HG02623 (cell line): ENCODE measurements around the gene MICAL2.

Source experiments
- ATAC-seq: cut with Tn5 transposase; IDR thresholded peaks from one replicate; pipeline ENCODE4 v1.9.1; 2021; ENCODE audit warnings: moderate library complexity; ENCODE audit not compliant: unreplicated experiment

Gene MICAL2

DNA sequence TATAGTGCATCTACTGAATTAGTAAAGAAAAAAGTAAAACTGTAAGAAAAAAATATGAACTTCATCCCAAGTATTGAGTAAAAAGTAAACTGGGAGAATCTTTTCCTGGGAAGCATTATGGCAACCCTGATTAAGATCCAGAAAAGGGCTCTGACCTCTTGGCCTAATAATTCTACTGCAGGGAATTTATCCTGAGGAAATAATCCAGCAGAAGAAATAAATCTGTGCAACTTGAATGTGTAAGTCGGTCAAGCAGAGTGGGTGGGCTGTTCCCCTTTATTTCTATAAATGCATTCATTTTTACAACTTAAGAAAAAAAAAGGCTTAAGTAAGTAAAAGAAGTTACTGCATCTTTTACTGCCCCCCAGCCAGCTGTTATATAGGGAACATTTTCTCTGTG is 155.7 kb downstream of the MICAL2 start:
- no peak for ATAC-seq

DNA sequence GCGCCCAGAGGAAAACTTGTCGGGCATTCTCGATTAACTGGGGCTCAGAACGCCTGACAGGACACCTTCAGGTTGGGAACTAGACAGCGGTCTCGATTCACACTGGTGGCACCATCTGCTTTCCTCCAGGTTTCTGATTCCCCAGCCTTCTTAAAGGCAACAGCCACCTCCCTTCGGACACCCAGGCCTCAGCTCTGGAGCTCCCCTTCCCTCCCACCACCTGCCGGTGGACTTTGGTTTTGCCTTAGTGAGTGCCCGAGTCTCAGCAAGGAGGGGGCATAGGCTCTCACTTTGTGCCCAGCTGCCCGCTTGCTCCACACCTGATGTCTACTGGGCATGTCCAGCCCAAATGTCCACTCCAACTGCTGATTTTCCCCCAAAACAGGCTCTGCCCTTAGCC is 156.6 kb downstream of the MICAL2 start:
- no peak for ATAC-seq

DNA sequence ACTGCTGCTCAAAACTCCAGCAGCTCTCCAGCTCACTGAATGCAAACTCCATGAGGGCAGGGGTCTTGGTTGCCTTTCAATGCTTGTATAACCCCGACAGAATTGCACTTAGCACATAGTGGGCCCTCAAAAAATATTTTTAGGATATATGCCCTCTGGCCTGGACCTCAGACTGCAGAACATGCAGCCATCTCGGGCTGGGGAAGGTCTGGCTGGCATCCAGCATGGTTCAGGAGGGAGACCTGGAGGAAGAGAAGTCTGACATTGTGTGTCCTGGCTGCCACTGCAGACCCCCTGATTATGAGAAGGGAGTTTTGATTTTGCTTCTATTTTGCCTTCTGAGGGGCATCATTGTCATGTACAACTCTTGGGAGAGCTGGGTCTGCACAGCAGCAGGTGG is 157.5 kb downstream of the MICAL2 start:
- ATAC-seq, result no peak

DNA sequence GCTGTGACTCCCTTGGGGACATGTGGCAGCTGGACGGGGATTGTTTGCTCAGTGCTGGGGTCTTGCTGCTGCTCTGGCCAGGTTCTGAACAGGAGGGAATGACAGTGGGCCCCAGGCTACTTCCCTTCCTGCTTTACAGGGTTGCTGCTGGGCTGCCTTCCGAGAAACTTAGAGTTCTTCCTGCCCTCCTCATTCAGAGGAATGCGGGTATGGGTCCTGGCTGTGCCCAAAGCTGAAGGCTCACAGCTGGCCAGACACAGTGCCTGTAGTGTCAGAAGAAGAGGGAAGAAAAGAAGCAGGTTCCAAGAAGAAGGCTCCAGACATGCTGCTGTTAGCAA is 158.7 kb downstream of the MICAL2 start:
- no peak for ATAC-seq

DNA sequence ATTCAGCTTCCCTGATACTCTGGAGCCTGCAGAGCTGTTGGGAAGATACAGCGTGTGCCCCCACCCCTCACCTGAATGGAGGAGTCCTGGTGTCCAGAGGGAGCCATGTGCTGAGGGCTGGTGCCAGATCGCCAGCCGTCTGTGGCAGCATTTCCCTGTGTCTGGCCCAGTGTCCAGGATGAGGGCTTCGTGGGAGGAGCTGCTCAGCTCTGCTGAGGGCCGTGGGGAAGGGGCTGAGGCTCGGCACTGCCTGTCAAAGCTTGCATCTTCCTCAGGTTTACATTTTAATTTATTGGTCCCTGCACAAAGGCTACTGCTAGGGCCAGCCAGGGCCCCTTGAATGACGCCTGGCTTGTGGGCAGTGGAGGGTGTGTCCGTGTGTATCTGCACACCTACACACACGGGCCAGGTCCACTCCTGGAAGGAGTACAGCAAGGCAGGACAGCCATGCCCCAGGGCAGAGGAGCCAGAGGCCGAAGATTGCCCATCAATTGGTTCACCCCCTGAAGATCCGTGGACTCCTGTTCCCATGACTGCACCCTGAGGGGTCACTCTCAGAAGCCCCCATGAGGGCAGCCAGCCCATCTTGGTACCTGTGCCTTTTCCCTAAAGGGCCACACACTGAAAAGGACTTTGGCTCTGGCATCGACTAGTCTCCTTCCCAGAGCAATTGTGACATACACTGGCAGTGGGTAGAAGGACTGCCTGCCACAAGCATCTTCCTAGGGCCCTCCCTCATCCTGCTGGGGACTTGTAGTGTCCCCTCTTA is 159.2 kb downstream of the MICAL2 start:
- no peak for ATAC-seq

DNA sequence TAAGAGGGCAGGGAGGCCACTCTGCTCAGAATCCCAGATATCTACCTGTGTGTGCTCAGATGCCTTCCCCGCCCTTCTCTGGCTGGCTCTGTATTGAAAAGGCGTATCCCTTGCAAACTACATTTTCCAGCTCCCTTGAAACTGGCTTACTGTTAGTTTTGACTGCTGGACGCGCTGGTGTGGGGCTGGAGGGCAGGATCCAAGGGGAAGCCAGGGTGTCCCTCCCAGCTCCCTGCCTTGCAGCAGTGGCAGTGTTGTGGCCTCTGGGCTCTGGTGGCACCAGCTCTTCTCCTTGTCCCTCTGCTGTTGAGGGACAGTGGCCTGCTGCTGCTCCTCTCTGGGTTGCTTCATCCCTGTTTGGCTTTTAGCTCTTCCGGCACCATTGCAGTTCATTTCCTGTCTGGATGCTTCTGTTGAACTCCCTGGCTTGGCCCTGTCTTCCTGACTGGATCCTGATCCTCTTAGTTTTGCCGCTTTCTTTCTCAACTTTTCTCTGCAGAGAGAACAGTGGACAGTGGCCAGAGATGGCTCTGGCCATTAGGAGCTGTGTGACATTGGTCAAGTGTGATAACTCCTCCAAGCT is 159.9 kb downstream of the MICAL2 start:
- ATAC-seq, result no peak

DNA sequence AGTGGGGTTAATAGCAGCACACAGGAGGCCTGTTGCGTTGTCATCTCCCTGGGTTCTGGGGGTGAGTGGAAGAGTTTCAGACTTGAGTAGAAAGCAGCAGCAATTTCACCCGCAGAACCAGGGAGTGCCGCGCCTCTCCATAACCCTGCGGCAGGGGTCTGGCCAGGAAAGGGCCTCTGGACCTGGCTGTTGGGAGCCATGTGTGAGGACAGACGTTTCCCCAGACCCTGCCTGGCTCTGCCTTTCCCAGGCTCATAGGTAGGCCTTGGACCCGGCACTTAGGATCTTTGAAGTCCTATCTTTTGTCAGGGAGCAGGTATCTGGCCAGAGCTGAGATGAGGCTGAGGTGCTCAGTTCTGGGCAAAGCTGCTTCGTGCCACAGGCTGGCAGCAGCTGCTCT is 160.4 kb downstream of the MICAL2 start:
- no peak for ATAC-seq

DNA sequence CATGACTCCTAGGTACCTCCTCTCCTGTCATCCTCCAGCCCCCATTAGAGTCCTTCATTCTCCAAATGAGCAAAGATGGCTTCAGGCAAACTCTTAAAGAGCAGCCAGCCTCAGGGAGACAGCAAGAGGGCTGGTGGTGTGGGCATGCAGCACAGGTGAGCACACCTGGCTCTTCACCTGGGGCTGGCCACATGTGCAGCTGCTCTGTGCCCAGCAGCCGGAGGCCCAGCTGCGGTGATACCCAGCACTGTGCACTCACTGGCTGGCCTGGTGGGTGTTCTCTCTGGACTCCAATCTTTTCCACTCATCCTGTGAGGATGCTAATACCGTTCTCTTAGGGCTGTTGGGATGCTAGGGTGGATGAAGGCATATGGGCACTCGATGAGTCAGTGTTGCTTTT is 160.9 kb downstream of the MICAL2 start:
- ATAC-seq, result no peak

DNA sequence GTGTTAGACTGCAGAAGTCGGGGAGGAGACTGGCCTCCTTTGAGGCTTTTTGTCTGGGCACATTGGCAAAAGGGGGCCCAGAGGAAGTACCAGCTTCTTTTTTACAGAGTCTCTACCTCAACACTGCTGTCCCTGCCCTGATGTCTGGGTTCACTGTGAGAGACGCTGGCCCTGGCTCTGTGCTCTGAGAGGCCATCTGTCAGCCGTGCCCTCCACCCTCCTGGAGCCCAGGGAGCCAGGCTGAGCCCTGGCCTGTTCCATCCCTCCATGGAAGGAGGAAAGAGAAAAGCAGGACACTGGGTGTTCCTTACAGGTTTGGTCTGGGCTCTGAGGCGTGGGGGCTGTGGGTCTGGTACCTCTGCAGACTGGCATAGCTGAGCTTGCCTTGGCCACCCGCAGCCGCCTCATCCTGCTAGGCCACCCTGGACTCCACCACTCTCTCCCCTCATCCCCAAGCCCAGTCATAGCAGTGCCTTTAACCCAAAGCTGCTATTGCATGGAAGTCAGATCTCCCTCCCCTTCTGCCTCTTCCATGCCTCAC is 161.5 kb downstream of the MICAL2 start:
- ATAC-seq, result no peak

DNA sequence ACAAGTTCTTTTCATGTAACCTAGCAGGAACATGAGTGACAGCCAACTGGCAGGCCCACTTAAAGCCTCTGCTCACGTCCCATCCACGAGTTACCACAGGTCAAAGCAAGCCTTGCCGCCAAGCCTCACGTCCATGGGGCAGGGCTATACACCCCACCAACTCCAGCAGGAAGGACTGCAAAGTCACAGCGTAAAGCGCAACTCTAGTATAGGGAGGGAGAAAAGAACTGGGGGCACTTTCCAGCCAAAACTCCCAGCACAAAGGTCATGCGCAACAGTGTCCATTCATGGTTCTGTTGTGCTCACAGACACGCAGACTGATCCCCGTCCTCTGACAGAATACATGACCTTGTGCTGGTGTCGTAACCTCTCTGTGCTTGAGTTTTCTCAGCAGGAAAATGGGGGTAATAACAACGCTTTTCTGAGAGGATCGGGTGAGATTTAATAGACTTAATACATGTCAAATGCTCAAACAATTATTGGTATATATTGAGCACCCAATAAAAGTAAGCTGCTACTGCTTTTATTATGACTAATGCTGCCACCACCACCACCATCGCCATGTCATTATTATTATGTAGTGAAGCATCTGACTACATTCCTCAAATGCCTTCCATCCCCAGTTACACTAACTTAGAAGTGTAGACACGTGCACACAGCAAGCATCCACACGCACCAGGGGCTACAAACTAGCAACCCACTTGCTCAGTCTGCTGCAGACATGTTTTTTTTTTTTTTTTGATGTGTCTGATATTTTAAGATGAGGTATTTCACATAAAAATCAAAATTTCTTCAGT is 162.6 kb downstream of the MICAL2 start:
- ATAC-seq, result no peak

DNA sequence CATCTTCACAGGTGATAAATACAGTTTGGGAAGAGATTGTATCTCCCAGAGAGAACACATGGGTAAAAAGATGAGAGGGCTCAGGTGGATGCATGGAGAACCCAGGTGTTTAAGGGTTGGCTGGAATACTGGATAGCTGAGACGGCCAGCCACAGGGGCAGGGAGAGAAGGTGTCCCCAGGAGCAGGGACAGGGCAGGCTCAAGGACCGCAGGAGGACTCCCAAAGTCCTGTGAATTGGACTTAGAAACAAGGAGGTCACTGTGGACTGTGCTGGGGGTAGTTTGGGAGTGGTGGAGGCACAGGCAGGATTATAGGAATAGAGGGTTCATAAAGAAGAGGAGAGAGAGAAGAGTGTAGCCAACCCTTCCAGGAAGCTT is 163.2 kb downstream of the MICAL2 start:
- ATAC-seq, result no peak

DNA sequence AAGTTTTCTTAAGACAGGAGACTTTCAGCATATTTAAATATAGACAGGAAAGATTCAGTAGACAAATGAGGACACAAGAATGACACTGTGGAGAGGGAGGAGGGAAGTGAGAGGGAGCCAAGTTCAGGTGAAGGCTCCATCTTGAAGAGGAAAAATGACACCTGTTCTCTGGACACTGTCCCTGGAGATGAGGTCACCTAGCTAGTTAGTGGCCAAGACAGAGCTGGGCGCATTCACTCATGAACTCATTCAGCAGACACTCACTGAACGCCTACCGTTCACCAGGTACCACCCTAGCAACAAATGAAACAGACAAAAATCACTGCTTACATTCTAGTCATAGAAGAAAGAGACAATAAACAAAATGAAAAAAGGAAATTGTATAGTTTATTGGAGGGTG is 163.7 kb downstream of the MICAL2 start:
- ATAC-seq, result no peak

DNA sequence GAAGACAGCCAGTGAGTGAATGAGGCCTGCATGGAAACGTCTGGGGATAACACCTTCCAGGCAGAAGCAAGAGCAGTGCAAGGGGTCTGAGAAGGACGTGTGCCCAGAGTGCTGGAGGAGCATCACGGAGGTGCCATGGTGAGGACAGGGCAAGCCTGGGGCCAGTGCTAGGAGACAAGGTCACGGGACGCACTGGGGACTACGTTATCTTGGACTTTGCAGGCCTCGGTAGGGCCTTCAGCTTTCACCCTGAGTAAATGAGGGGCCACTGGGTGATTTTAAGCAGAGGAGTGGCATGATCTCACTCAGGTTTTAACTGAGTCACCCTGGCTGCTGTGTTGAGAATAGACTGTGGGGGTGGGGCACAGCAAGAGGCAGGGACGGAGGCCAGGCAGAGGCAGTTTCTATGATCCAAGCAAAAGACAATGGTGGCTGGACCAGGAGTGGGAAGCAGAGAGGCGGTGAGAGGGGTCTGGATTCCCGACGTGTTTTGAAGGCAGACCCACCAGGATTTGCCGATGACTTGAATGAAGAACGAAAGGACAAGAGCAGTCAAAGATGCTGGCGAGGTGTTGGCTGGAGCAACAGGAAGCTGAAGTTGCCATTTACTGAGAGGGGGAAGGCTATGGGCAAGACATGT is 164.3 kb downstream of the MICAL2 start:
- no peak for ATAC-seq

DNA sequence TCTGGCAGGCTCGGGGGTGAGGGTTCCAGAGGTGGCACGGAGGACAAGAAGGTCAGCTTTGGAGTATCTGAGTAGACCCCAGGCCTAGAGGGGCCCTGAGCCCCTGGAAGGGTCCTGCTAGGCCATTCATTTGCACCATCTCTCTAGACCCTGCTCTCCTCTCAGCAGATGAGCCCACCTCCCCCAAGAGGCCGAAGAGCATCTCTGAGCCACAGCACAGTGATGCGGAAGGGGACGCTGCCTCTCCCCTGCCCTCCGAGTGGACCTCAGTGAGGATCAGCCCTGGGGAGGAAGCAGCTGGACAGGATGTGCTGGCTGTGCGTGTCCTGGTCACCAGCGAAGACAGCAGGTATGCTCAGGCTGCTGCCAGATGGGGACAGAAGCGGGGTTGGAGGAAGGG is 165.4 kb downstream of the MICAL2 start:
- ATAC-seq, result no peak

DNA sequence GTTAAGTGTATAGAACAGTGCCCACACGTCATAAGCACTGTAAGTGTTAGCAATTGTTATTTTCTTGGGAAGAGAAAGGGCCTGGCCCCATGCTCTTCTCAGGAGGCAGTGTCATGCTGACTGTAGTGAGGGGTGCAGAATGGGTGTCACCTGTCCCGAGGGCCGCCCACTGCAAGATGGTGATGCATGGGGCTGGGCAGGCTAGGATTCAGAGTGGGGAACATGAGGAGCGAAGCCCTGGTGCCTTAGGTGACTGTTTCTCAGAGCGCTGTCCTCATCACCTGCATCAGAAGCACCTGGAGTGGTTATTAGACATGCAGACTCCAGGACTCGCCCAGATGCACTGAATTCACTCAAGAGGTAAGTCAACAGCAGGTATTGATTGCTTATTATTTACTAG is 166.0 kb downstream of the MICAL2 start:
- ATAC-seq, result no peak

DNA sequence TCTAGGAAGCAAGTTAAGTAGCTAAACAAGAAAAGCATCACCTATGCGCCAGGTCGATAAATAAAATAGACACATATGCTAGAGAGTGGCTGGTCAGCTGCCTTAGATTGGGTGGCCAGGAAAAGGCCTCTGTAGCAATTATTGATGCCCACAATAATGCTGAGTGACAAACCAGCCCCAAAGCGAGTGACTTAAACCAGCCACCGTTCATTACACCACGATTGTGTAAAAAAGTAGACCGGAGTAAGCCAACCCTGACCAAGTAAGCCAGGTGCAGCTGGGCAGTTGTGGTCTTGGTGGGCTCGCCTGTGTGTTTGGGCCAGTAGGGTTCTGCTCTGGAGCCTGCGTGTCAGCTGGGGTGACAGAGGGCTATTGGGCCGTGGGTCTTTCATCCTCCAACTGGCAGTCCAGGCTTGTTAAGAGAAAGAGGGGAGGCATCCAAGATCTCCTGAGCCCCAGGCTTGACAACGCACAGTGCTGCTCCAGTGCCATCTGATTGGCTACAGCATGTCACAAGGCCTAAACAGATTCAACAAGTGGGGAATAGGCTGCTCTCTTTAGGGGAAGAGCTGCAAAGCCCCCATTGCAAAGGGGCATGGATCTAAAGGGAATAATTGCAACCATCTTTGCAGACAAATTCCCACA is 166.6 kb downstream of the MICAL2 start:
- no peak for ATAC-seq

DNA sequence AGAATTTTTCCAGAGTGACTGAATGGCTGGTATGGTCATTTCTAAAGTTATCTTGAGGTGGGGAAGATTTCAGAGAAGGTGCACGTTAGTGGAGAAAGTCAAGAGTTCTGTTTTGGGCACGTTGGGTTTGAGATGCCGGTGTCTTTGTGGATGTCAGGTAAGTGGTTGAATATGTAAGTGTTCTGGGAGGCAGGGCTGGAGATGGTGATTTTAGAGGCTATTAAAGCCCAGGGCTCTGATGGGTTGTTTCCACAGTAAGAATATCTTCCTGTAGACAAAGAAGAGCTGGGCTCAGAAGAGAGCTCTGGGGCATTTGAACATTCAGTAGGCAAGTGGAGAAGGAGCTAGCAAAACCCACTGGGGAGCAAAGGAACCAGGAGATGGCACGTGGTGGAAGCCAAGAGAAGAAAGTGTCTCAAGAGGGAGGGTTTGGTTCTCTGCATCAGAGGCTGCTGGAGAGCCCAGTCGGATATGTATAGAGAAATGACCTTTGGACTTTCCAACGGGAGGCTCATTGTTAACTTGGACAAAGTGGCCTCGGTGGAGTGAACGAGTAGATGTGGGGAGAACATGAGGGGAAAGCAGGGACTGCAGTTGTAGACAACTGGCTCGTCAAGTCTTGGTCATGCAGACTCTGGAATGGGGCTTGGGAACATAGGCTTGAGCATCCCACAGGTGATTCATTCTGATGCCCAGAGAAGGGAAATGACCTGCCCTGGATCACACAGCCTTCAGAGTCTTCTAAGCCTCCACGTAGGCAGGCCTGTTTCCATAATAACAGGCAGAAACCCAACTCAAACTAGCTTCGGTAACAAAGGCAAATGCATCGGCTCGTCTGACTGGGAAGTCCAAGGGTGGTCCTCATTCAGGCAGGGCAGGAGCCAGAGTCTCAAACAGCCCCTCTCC is 168.6 kb downstream of the MICAL2 start:
- no peak for ATAC-seq

DNA sequence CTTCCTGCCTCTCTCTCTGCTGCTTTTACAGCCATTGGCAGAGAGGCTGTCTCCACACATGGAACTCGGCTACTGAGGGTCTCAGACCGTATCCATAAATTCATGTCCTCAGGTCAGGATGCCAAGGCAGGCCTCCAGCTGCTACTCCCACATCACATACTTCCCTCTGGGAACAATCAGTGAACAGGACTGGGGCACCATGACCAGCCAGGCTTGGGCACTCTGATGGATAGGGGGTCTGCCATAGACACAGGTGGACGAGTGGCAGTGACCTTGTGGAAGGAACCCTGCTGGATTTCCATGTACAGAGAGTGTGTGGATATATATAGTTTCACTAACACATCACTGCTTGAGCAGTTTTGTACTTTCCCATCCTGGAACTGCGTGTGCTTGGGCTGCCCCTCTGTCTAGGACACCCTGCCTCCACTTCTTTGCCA is 169.3 kb downstream of the MICAL2 start:
- no peak for ATAC-seq

DNA sequence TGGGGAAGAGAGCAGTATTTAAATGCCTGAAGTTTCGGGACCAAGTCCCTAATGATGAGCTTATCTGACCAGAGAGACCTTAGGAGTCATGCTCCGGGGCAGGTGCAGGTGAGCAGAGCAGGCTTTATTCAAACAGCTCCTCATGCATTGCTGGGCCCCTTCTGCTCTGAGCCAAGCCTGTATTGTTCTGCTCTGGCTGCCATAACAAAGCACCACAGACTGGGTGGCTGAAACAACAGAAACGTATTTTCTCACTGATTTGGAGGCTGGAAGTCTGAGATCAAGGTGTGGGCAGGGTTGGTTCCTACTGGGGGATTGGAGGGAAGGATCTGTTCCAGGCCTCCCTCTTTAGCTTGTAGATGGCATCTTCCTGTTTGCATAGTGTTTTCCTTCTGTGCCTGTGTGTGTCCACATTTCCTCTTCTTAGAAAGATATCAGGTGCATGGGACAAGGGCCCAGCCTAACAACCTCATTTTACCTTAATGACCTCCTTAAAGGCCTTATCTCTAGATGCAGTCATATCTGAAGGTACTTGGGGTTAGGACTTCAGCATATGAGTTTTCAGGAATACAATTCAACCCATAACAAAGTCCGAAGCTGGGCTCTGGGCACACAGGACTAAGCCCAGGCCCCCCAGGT is 169.9 kb downstream of the MICAL2 start:
- no peak for ATAC-seq
